HG03196 (cell line): ENCODE data around the gene ACCS.
A peak's percentile ranks its signal among the peaks of the same experiment; 100 is the strongest.

Experiments used
- ATAC-seq: cut with Tn5 transposase; IDR thresholded peaks from one replicate; pipeline ENCODE4 v1.9.1; 2021; ENCODE audit not compliant: unreplicated experiment

ACCS gene, protein sequence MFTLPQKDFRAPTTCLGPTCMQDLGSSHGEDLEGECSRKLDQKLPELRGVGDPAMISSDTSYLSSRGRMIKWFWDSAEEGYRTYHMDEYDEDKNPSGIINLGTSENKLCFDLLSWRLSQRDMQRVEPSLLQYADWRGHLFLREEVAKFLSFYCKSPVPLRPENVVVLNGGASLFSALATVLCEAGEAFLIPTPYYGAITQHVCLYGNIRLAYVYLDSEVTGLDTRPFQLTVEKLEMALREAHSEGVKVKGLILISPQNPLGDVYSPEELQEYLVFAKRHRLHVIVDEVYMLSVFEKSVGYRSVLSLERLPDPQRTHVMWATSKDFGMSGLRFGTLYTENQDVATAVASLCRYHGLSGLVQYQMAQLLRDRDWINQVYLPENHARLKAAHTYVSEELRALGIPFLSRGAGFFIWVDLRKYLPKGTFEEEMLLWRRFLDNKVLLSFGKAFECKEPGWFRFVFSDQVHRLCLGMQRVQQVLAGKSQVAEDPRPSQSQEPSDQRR

DNA sequence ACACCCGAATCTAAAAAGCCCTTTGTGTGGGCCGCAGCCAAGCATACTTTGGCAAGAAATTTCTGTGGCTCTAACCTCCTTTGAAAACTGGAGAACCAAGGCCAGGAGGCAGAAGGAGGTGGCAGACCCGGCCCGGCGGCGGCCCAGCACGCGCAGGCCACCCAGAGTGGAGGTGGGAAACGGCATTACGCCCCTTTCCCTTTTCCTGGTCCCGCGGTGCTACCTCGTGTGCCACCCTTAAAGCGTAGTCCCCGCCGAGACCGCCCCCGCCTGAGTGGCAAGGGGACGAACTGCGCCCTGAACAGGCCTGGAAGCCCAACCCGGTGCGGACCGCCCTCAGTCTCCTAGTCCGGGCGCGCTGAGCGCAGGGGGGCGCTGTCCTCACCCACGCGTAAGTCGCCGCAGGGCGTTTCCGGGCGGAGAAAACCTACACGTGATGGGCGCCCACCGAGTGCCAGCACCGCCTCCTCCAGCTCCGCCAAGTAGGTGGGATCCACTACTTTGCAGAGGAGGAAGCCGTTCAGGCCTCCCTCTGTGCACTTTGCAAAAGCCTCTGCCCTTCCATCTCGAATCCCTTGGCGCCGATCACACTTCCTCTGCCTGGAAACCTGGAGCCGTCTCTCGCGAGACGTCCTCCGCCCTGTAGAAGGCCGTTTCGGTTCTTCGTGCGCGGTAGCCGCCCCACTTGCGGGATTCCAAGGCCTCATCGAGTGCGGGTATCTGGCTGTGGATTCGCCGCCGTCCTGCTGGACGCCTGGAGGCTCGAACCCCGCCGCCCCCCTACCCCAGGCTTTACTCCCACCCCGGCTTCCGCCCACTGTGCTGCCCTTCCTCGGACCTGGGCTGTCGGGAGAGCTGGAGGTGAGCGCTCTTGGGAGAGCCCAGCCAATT, at the start of gene ACCS:
TSS of gene ACCS (plus strand) at position 430 of the 891 bp plus-strand sequence. CDS start 1,358 bp downstream, outside the sequence.
- peak; percentile 94 for ATAC-seq

DNA sequence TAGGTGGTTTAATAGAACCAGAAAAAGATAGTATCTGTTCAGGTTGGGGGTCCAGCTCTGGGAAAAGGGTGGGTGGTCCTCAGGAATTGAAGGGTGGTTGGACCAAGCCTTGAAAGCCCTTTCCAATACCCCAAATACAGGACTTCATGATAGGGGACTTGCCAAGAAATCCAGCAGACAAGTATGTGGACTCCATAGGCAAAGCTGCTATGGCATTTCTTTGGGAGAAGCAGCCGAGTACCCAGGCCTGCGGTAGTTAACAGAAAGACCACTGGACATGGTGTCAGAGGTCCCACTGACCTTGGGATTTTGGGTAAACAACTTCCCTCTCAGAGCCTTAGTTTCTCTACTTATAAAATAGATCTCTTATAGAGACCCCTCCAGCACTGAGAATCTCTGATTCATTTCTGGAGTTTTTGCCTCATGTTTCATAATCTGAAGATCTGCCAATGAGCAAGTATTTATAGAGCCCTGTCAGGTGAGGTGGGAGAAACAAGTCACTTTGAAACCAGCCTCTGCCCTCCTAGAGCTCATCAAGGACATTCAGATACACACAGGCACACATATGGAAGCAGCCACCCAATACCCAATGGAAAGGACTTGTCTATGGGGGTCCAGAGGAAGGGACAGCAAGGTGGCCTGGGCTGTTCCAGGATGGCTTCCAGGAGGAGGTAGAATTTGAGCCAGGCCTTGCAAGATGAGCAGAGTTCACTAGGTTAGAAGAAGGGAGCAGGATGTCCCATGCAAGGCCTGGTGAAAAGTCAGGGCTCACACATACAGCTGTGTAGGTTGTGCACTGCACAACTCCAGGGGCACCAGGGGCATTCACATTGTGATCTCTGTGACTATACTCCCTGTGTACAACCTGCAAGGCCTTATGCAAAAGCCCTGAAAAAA, 49.3 kb upstream of the ACCS start:
- ATAC-seq: no peak

DNA sequence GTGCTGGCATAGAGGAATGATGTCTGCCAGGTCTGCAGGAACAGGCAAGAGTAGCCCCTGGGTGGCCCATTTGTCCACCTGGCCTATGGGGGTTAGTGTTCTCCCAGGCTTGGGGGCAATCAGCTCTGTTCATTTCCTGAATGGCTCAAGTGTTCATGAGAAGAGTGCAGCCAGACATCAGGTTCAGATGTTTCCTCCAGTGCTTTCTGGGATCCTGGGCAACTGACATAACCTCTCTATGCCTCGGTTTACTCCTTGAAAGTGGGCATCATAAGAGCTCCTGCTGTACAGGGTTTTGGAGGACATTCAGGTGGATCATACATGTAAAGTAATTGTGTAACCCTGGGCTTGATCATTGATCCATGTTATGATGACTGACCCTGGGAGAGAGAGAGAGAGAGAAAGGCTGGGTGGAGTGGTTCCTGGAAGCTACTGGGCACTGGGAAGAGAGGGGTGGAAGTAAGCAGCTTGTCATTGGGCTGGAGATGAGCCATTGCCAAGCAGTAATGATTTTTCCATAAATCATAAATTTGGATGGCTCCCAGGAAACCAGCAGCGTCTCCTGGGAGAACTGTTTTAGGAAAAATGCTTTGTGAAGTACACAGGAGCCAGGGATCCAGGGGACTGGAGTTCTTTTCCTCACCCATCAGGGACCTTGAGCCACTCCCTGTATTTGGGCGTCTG, 48.5 kb upstream of the ACCS start:
- ATAC-seq: no peak

DNA sequence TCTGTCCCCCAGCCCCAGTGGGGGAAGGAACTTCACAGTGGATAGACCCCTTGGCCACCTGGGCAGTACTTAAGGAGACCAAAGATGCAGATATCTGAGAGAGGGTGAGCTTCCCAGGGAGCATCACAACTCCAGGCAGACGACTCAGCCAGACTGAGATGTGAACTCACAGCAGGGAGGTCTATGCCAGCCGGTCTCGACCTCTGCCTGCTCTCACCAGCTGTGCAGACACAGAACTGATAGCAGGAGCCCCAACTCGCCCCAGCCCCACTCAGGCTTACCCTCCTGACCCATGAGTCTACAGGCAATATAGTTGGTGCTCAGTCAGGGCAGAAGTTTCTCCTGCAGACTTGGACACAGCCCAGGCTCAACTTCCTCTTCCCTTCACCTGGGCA, 47.9 kb upstream of the ACCS start:
- ATAC-seq: no peak

DNA sequence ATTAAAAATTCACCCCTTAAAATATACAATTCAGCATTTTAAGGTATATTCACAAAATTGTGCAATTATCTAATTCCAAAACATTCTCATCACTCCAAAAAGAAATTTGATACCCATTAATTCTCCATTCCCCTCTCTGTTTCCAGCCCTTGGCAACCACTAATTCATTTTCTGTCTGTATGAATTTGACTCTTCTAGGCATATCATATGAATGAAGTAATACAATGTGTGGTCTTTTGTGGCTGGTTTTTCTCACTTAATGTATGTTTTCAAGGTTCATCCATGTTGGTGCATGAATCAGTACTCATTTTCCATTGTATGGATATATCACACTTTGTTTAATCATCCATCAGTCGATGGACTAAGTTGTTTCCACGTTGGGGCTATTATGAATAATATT, 47.2 kb upstream of the ACCS start:
- ATAC-seq: no peak

DNA sequence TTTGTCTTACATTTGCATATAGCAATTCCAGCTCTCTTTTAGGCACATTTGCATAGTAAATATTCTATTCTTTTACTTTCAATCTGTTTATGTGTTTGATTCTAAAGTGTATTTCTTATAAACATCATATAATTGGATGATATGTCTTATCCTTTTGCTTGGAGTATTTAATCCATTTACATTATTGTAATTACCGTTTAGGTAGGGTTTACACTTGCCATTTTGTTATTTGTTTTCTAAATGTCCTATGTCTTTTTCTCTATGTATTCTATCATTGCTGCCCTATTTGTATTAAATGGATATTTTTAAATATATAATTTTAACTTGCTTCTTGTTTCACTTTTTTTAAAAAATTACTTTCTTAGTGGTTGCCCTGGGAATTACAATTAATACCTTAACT, 41.1 kb upstream of the ACCS start:
- ATAC-seq: no peak

DNA sequence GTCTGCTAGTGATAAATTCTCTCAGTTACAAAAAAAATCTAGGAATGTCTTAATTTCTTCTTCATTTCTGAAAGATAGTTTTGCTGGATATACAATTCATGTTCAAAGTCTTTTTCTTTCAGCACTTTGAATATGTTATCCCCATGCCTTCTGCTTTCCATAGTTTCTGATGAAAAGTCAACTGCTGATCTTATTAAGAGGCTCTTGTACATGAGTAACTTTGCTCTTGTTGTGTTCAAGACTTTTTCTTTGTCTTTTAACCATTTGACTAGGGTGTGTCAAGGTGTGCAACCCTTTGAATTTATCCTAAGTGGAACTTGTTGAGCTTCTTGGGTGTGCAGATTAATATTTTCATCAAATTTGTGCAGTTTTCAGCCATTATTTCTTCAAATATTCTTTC, 40.3 kb upstream of the ACCS start:
- no peak for ATAC-seq

DNA sequence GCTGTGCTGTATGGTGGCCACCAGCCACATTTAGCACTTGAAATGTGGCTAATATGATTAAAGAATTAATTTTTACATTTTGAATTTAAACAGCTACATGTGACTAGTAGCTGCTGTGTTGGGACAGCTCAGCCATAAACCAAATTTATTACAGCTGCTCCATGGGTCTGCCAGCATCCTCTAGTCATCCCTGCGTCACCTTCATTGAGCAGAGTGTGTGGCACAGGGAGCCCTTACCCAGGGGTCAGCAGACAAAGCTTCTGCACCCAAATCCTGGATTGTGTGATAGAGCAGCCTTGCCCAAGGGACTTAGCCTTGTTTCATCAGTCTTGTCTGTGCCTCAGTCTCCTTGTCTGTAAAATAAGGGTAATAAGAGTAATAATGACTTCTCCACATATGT, 37.7 kb upstream of the ACCS start:
- no peak for ATAC-seq

DNA sequence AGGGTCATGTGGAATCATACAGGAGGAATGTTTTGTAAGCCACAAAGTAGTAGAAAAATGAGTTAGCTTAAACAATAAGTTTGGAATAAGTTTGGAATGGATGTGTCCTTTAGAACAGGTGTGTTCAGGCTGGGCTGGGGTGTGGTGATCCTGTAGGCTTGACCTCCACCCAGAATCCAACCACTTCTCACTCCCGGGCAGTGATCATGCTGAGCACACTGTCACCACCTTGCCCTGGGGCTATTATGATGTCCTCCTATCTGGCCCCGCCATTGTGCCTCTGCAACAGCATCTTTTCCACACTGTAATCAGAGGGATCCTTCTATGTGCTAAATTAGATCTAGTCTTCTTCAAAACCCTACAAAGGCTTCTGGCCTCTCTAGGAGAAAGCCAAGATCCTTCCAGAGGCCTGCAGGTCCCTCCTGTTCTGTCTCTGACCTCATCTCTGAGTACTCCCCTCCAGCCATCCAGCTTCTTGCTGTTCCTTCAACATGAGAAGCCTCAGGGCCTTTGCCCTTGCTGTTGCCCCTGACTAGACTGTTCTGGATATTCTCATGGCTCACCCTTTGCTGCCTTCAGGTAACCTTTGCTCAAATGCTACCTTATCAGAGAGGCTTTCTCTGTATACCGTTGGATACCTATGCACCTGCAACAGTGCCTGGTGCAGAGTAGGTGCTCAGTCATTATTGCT, 37.1 kb upstream of the ACCS start:
- ATAC-seq: no peak

DNA sequence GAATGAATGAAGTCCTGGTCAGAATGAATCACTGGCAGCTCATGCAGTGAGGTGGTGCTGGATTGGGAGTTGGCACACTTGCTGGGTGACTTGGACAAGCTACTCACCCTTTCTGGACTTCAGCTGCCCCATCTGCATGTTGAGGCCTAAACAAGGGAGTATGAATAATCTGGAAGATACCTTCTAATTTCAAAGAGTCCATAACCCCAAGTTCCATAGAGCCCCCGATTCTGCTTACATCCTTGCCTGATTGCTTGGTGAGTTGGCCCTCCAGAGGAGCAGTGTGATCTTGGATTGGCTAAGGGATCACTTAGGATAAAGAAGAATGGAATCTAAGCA, 36.6 kb upstream of the ACCS start:
- ATAC-seq: no peak

DNA sequence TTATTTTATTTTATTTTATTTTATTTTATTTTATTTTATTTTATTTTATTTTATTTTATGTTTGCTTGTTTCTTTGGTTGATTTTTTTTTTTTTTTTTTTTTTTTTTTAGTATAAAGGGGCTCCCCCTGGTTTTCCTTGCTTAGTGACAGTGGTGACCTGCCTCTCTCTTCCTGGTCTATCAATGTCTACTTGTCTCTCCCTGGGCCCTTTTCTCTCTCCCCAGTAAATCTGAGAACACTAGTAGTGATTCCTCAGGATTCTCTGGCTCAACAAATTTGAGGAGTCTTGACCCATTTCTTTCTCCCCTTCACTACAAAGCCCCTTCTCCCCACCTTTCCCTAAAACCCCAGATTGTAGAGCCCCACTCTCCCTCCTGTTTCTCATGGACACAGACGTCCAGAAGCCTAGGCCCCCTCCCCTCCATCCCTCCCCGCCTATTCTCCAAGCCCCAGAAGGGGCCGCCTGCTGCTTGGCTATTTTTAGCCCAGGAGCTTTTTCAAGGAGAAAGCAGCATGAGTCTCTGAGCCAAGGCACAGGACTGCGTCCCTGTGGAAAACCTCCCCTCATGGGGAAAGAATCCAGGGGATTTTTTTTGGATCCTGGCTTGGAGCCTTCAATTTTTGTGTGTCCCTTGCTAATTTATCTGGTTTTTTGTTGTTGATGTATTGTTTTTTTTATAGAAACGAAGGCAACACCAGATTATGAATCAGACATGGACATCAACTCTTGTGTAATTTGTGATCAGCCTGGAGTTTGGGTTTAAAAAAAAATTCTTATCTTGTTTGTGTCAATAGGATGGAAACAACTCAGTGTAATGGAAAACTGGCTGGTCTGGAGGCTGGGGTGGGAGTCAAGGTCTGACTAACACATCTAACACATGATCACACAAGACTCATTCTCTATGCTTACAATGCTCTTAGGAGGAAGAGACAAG, 35.8 kb upstream of the ACCS start:
- ATAC-seq: no peak

DNA sequence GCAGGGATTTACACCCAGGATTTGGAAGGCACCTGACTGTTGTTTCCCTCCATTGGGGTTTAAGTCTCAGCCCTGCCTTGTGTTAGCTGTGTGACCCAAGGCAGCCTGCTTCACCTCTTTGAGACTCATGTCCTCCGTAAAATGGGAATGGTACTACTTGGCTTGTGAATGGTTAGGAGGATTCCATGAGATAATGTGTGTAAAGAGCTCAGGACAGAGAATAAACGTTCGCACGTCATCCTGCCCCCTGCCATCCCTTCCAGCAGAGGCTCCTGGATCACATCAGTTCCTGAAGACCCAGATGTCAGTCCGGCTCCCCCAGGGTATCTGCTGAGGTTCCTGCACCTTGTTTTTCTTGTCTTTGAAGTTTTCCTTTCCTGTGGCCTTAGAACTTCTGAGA, 35.1 kb upstream of the ACCS start:
- no peak for ATAC-seq

DNA sequence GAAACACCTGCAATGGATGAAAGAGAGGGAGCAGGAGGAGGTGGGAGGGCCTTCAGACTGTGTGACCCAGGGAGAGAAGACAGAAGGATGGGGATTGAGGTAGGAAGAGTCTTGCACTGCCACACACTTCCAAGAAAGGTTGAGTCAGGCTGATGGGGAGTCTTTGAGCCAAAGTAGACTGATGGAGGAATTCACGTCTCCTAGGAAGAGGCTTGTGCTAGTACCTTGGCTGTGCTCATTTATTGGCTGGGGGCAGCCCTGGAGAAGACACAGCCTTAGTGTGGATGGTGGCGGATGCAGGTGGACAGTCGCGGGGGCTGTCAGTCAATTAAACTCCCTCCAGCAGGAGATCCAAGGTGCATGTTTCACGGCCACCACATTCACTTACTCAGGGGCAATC, 34.5 kb upstream of the ACCS start:
- ATAC-seq: no peak

DNA sequence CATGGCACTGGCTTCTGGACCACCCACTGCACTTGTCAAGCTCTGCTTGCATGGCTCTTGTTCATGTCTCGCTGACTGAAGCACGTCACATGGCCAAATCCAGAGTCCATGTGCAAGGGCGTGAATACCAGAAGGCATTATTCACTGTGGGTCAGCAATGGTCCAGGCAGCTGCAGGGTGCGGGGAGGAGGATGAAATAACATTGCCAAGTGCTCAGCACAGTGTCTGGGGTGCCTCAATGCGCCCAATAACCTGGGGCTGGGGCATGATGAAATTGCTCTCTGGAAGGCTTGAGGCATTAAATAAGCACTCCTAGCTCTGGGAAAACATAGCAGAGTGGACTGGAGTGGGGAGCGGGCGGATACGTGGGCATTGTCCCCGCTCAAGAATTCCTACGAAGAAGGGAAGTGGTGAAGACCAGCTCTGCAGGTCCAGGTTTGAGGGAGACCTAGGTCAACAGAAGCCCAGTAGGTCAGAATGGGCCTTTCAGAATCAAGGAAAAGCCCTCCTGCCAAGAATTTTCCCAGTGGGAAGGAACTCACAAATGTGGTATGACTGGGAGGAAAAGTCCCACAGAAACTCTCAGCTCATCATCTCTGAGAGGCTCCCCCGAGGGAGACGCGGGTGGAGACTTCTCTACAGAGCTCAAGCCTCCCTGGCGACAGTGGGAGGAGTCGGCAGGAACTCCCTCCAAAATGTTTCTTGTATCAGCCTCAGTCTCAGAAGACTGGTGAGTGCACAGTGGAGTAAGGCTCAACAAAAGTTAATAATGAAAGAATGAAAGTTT, 33.6 kb upstream of the ACCS start:
- ATAC-seq: no peak

DNA sequence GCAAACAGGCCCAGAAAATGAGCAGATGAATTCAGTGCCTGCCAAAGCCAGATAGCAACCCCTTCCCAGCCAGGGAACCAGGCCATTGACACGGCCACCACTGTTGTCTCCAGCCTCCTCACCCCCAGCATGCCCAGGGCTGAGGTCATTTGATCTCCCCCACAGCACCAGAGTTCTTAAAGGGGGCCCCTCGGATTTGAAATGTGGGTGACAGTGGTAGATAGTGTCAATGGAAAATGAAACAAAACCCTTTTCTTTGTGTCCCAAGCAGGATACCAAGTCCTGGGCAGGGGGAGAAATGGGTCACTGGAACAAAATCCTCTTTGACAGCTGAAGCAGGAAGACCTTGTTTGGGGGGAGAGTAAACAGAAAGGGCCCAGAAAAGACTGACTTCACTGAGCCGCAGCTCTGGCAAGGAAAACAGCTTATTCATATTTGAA, 32.6 kb upstream of the ACCS start:
- ATAC-seq: no peak

DNA sequence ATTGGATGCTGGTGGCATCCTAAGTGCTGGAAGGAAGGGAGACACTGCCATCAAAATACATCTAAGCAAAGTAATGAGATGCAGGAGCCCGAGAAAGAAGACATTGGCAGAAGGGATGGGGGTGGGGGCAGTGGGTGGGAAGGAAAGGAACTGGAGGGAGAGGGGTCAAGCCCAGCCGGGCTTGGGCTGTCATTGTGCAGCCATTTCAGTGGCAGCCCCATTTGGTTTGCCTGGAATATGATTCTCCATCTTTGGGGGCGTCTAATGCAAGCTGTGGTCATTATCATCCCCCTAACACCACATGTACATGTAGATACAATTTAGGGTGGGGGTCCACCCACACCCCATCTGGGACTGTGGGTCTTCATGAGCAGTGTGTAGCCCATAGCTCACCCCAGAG, 32.2 kb upstream of the ACCS start:
- no peak for ATAC-seq

DNA sequence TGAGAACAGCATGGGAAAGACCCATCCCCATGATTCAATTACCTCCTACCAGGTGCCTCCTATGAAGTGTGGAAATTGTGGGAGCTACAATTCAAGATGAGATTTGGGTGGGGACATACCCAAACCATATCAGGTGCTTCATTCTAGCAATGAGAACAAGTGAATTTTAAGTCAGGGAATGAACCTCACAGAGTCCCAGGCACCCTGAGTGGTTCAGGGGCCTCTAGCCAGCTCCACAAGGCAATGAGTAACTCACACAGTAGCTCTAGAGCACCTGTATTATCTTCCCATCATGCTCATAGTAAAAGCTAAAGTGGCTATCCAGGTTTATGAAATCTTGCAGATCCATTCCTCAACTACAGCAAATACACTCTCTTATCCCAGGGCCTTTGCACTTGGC, 31.4 kb upstream of the ACCS start:
- no peak for ATAC-seq
